NCI-H2081 treated with DMSO at 0.1 percent for 48 hours (cell line): ENCODE data around the gene MKNK1.

Experiments
- DNase-seq: peaks from one replicate; lab custom pipeline; 2025; lab: John Stamatoyannopoulos, UW

The MKNK1 gene

DNA sequence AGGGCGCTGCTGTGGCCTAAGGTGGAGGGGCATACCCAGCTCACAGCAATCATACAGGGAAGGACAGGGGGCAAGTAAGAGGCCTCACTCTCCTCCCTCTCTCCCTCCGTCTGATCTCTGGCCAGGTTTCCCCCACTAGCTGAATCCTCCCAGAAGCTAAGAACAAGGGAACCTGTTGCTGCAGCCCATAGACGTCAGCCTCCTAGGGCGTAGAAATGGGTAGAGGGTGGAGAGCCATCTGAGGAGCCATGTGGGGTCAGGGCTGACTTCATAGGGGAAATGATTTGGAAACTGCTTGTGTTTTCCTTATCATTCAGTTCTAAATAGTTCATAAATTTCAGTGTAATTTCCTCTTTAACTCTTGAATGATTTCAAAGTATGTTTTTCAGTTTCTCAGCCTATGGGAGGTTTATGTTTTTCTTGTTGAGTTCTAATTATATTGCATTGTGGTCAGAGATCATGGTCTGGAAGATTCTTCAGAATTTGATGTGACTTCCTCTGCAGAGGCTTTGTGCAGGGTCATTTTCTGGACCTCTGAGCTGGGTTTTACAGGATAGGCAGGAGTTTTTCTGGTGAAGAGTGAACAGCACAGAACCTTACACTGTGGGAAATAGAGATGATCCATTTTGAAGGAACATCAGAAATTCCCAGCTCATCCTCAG lies 14.8 kb upstream of the MKNK1 start:
- DNase-seq: no peak

DNA sequence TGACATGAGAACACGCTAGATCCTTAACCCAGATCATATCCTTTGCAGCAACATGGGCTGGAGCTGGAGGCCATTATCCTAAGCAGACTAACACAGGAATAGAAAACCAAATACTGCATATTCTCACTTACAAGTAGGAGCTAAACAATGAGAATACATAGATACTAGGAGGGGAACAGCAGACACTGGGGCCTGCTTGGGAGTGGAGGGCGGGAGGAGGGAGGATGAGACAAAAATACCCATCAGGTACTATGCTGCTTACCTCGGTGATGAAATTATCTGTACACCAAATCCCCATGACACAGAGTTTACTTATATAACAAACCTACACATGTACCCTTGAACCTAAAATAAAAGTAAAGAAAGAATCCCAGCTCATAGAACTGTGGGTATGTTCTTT lies 13.8 kb upstream of the MKNK1 start:
- DNase-seq: no peak

GRCh38 chr1:46617108-46617800 lies 13.2 kb upstream of the MKNK1 start:
- no peak for DNase-seq

GRCh38 chr1:46616277-46617107 lies 12.4 kb upstream of the MKNK1 start, which contains the start of gene MOB3C:
Gene MOB3C, minus strand, starts transcription at chr1:46616811. Its CDS starts 3,490 bp downstream, at chr1:46613321.
- DNase-seq: no peak

- no peak for DNase-seq
Observed at GRCh38 chr1:46615735-46616134, 11.7 kb upstream of the MKNK1 start.

GRCh38 chr1:46615088-46615487 lies 11.0 kb upstream of the MKNK1 start:
- no peak for DNase-seq

DNA sequence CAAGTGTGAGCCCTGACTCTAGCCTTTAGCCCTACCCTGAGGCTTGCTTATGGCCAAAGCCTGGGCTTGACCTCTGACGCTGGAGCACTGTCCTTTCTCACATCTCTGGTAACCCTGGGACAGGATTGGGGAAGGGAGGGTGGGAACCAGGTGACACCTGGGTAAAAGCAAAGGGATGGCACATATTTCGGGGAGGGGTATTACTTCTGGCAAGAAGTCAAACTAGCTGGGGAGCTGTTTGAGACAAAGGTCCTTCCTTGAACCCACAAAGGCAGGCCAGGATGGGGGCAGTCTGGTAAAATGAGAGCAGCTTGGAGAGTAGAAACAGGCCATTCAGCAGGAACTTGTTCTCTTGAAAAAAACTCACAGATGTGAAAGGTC lies 10.5 kb upstream of the MKNK1 start:
- no peak for DNase-seq

DNA sequence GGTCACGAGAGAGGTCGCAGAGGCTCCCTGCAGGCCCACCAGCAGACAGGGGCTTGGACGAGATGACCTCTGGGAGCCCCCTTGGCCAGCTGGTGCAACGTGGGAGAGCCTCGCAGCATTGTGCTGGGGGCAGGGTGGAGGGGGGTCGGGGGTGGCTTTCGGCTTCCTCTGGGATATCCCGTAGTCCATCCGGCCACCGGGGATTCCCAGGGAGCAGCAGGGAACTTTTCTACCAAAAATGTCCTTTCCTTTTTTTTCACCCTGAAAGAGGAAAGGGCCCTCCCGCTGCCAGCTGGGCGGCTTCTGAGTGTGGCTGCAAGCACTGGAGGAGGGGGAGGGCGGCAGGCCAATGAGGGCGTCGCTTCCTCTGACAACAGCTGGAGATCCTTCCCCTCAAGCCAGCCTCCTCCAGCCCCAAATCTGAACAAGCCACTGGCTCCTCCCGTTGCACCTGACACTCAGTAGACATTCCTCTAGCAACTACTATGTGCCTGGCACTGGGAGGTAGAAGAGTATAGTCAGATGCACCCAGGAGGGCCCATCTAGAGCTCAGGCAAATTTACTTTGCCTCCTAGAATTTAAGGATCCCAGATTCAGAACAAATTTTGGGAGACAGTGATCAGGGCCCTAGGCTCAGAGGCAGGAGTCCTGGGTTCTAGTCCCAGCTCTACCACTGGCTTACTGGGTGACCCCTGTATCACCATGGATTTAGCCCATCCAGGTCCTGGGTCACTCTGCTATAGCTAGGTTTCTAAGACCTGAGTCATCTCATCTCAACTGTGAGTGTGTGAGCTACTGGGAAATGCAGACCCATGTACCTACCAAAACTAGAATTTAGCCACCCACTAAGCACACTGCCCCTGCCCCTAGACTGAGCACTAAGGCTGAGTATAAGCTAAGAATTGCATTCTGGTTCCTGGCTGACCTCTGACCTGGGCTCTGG lies 9.9 kb upstream of the MKNK1 start:
- DNase-seq: no peak

DNA sequence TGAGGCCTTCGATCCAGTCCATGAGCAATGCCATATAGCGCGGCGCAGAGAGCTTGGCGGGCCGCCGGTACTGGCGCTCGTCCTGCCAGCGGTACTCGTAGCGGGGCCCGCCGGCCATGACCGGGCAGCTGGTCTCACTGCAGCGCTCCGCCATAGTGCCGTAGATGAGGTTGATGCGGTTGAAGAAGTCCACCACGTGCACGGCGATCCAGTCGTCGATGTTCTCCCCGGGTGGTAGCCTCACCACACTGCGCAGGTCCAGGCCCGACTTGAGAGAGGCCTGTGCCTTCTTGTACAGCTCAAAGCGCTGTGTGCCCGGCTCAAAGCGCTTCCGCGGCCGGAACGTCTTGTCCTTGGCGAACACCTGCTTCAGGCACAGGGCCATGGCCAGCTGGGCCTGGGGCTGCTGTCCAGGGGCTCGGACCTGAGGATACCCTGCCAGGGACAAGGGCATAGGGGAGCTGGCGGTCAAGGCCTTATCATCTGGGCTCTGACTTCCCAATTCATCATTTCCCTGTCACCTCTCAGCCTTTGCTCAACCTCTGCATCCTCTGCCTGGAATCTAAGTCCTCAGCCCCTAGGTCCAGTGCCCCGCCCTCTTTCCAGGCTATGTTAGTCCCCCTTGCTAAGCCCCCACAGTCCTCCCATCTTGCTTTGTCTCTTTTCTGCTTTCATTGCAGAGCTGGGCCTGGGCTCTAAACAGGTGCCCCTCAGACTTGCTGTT lies 9.0 kb upstream of the MKNK1 start:
- no peak for DNase-seq

DNA sequence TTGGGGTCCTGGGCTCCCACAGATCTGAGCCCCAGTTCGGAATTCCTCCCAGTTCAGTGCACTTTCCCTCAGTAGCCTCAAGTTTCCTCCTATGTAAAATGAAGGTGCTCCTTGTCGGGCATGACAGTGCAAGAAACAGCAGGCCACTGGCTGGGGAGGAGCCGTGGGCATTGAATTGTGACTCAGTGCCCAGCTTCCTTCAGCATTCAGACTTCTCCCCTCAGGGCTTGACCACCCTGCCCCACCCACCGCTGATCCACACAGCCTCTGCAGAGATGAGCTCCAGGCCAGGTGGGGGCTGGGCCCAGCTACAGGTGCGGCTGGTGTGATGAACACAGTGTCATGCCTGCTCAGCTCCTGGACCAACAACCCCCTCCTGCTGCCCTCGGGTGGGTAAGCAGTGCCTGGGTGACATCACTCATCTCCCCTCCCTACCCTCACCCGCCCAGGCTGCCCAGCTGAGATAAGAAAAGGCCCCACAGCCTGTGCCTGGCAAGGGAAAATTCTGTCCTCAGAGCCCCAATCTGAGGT lies 7.7 kb upstream of the MKNK1 start:
- no peak for DNase-seq

GRCh38 chr1:46607345-46608130 lies 3.5 kb upstream of the MKNK1 start:
- no peak for DNase-seq

GRCh38 chr1:46606255-46606965 lies 2.3 kb upstream of the MKNK1 start:
- no peak for DNase-seq

GRCh38 chr1:46605232-46605631 lies 1.2 kb upstream of the MKNK1 start:
- no peak for DNase-seq

DNA sequence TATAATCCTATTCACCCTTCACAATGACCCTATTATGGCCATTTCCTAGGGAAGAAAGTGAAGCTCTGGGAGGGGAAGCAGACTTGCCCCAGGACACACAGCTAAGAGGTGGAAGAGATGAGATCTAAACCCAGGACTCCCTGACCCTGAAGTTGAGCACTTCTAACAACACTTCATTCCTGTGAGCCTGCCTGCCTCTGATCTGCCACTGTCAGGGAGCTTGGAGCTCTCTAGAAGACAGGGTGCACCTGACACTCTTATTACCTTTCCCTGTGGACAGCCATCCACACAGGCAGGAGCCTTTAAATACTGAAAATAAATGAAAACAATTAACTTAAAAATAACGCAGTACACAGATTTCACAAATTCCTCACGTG lies 599 bp downstream of the MKNK1 start:
- no peak for DNase-seq

DNA sequence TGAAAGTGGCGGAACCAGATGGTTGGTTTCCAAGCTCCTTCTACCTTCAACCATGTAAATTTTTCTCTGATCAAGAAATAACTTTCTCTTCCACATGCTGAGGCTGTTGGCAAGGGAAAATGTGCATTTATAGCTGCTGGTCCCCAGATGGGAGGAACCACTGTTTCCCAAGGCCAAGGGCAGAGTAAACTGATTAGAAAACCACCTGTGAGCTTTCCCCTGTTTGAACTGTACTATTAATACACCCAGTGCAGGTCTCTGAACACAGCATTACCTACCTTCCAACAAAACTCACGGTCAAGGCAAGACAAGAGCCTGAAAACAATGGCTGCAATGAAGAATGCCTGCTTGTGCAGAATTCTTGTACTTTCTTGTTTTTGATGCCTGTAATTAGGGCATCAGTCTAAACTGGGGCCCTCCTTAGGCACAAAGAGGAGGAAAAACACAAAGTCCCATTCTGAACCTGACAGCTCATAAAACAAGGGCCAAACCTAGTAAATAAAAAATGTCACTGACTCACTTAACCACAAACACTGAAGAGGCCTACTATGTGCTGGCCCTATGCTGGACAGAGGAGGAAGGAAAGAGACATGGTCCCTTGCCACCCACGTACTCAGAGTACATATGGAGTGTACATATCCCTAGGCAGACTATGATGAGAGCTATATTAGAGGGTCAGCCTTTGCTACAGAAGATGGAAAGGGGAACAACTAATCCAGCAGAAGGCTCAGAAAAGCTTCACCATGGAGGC lies 2.6 kb downstream of the MKNK1 start:
- no peak for DNase-seq

DNA sequence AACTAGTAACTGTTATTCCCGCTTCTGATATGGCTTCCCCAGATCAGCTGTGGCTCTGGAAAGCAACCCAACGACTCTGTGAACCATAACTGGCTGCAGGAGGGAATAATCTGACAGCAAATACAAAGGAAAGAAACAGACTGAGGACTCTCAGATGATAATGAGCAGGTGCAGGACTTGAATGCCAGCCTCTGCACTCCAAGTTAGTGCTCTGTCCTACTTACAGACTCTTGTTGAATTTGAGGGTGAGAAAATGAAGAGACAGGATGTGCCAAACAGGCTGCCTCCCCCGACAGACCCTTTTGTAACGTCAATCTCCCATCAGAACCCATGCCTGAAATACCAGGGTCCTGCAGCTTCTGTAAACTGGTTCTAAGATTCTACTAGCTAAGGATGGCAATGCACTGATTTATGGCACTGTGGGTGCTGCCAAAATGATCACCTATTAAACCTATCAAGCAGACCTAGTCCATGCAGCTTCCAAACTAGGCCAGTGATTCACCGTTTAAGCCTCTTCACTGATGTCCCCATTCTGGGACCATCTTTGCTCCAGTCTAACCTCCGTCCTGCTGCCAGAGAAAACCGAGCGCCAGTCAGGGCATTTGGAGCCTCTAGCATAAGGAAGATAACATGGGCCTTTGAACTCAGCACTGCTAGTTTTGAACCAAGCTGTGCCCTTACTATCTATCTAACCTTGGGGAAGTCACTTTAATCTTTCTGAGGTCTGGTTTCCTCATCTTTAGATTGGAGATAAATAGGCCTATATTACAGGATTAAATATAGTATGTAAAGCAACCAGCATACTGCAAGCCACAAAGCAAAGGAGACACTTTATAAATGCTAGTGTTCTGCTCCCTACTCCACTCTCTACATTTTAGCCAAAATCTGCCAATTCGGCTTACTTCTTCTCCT lies 4.8 kb downstream of the MKNK1 start:
- no peak for DNase-seq

GRCh38 chr1:46596846-46597245 lies 7.2 kb downstream of the MKNK1 start:
- no peak for DNase-seq

- no peak for DNase-seq
Observed at GRCh38 chr1:46596036-46596435, 8.0 kb downstream of the MKNK1 start.
